Thyroid gland (tissue), 4 donors: Measurements from ENCODE around the gene SLC6A7. TPM values are rescaled to one million over a fixed set of nuclear protein-coding genes. Genes with fewer than 3 reads are reported as not detected.

Experiments used
- DNase-seq, 2 donors: peaks; one replicate each; pipeline ENCODE4 v3.0.0-alpha.2; 2019
- H3K27ac ChIP-seq, 3 donors: fragments of 200-600 bp; sonication (generic); 1 replicate in 2 of 3; 2 replicates in 1 of 3; pipeline ENCODE4 v1.5.1; 2016 to 2019; ENCODE audit warnings: mild to moderate bottlenecking in 1 of 3, moderate library complexity in 1 of 3
- H3K27me3 ChIP-seq: fragments of 200-600 bp; sonication (generic); one replicate; pipeline ENCODE4 v1.5.1; 2019
- H3K36me3 ChIP-seq, 2 donors: fragments of 200-600 bp; sonication (generic); one replicate each; pipeline ENCODE4 v1.5.1; 2016 to 2019
- H3K4me1 ChIP-seq, 2 donors: fragments of 200-600 bp; sonication (generic); one replicate each; pipeline ENCODE4 v1.5.1; 2017 to 2019
- H3K4me3 ChIP-seq, 3 donors: fragments of 200-600 bp; sonication (generic); replicated peaks in 1 of 3; 1 replicate in 2 of 3; 2 replicates in 1 of 3; pipeline ENCODE4 v1.5.1; 2016; ENCODE audit warnings: mild to moderate bottlenecking in 1 of 3
- H3K9me3 ChIP-seq: fragments of 200-600 bp; sonication (generic); one replicate; pipeline ENCODE4 v1.5.1; 2017
- CTCF ChIP-seq, 6 experiments: fragments of 200-600 bp in 3 of 6; fragments of 450-650 bp in 3 of 6; sonication (generic) in 3 of 6; IDR thresholded peaks; one replicate each; pipeline ENCODE4 v1.5.1; 2016 to 2019; ENCODE audit warnings: antibody characterized with exemption in 6 of 6, mild to moderate bottlenecking in 2 of 6, inconsistent platforms in 1 of 6, moderate library complexity in 1 of 6
- POLR2A ChIP-seq, 2 donors: fragments of 450-650 bp; IDR thresholded peaks; one replicate each; pipeline ENCODE4 v1.6.1; 2017; ENCODE audit warnings: antibody characterized with exemption in 2 of 2, mild to moderate bottlenecking in 2 of 2, moderate library complexity in 1 of 2
- WGBS, 2 donors: methylation state at CpG; one replicate each; pipeline ENCODE4 v1.1.5; 2017; 5-methylcytosine and 5-hydroxymethylcytosine counted together
- intact Hi-C: fragments of 100-400 bp; cut with DNase I; formaldehyde crosslinking; loops from one replicate; pipeline ENCODE4 v1.15.1; 2023
- total RNA-seq, 4 donors: library from RNA; depleted of rRNA; stranded (reverse); fragments of >200 nt; gene quantifications; one replicate each; pipeline ENCODE4 v1.2.3, GENCODE V29; 2016

SLC6A7 gene
- total RNA-seq, 4 donors from 2014 or later, result not detected

GRCh38 chr5:150257424-150257823 is 67.6 kb downstream of the SLC6A7 start:
- no peaks in the 10 kb centered on the region for H3K4me1 ChIP-seq
- intact Hi-C loops, result no loop called here
- H3K27me3 ChIP-seq, result no peaks in the 10 kb centered on the region
- WGBS, 2 donors, result 72 to 82% methylated on average over 6 of the region's 11 CpGs
- no peaks in the 10 kb centered on the region for H3K9me3 ChIP-seq
- no peak for DNase-seq
- TF ChIP-seq POLR2A (IDR thresholded peaks at IDR 0.05) (no peak), CTCF (IDR thresholded peaks at IDR 0.05) (no peak)
- no peak overlapping the region for H3K4me3 ChIP-seq
- no peak overlapping the region for H3K27ac ChIP-seq
- no peaks in the 10 kb centered on the region for H3K36me3 ChIP-seq

- intact Hi-C loops, result no loop called here
- Histone ChIP-seq H3K27ac (no peak overlapping the region), H3K27me3 (no peaks in the 10 kb centered on the region), H3K9me3 (no peaks in the 10 kb centered on the region), H3K36me3 (no peaks in the 10 kb centered on the region), H3K4me1 (no peaks in the 10 kb centered on the region), H3K4me3 (no peak overlapping the region)
- TF ChIP-seq CTCF (IDR thresholded peaks at IDR 0.05) (no peak), POLR2A (IDR thresholded peaks at IDR 0.05) (no peak)
- 65 to 71% methylated on average over 6 of the region's 6 CpGs for WGBS, 2 donors
- no peak for DNase-seq
Measured at GRCh38 chr5:150258130-150258529, 68.3 kb downstream of the SLC6A7 start.

Other genes starting within 250 kb of the SLC6A7 start
- gene PDE6A, start 245.3 kb upstream of the SLC6A7 start, total RNA-seq, result not detected
- 10 to 100 TPM; 10.1 to 13.6 (median 12.8) TPM for gene SLC26A2, start 229.3 kb upstream of the SLC6A7 start, total RNA-seq
- 1 to 10 TPM; 6.4 to 7.9 (median 6.7) TPM for gene TIGD6, start 189.4 kb upstream of the SLC6A7 start, total RNA-seq
- 10 to 100 TPM; 35.5 to 70.2 (median 41.1) TPM for gene HMGXB3, start 189.3 kb upstream of the SLC6A7 start, total RNA-seq
- 10 to 100 TPM in 3 of 4 donors, 1 to 10 TPM in 1; 9.1 to 14.1 (median 11.4) TPM for gene CSF1R, start 103.5 kb upstream of the SLC6A7 start, total RNA-seq
- 100 to 1,000 TPM in 2 of 4 donors, 10 to 100 TPM in 2; 47.3 to 108 (median 84.8) TPM for gene PDGFRB, start 34.2 kb upstream of the SLC6A7 start, total RNA-seq
- gene CDX1, start 23.3 kb upstream of the SLC6A7 start, total RNA-seq, result not detected
- not detected for gene CAMK2A, start 99.7 kb downstream of the SLC6A7 start, total RNA-seq
- under 1 TPM in 2 of 4 donors, not detected in 2; 0.22 to 0.67 TPM for gene ARSI, start 112.8 kb downstream of the SLC6A7 start, total RNA-seq
- gene TCOF1, start 167.6 kb downstream of the SLC6A7 start, total RNA-seq, result 10 to 100 TPM; 20.7 to 28.0 (median 25.3) TPM
- gene CD74, start 222.8 kb downstream of the SLC6A7 start, total RNA-seq, result 100 to 1,000 TPM; 287 to 675 (median 493) TPM